Activated CD4-positive, CD25-positive, alpha-beta regulatory T cell treated with anti-CD3 and anti-CD28 coated beads, Interleukin-2, amount 50 U/mL, for 16 hours (primary cell): Measurements from ENCODE around the gene HSPA1L.
A peak's percentile ranks its signal among the peaks of the same experiment; 100 is the strongest.

ENCODE experiments used
- DNase-seq: peaks from one replicate; pipeline ENCODE4 v3.0.0-alpha.2; 2020; ENCODE audit warnings: low read depth, low spot score

Gene HSPA1L

DNA sequence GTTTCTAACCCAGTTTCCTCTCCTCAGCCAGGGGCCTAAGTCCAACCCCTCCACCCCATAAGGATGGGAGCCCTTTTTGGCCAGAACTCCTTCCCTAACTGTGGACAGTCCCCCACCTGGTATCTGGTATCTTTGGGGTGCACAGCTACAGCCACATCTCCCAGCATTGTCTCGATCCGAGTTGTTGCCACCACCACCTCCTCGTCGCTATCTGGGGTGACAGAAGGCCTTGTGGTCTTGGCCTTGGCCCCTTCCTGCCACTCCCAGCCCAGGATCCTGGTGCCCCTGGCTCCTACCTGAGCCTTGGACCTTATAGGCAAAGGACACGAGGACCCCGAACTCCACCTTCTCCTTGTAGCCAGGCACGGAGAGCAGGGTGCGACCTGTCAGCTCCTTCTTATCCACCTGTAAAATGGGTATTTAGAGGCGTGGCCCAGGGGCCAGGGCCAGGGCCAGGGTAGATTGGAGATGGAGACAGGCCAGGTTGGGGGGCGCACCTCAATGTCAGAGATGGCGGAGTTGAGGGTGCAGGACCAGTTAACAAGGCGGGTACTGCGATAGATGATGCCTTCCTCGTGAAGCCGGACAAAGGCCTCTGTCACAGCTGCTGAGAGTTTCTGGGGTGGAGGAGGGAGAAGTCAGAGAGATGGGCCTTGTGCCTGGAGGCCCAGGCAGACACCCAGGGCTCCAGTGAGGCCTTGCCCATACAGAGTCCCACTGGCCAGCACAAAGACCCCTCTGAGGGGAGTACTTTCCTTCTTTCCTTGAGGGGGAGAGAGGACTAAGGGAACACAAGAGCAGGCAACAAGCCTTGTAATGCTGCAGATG lies 30.8 kb downstream of the HSPA1L start:
- no peak for DNase-seq

DNA sequence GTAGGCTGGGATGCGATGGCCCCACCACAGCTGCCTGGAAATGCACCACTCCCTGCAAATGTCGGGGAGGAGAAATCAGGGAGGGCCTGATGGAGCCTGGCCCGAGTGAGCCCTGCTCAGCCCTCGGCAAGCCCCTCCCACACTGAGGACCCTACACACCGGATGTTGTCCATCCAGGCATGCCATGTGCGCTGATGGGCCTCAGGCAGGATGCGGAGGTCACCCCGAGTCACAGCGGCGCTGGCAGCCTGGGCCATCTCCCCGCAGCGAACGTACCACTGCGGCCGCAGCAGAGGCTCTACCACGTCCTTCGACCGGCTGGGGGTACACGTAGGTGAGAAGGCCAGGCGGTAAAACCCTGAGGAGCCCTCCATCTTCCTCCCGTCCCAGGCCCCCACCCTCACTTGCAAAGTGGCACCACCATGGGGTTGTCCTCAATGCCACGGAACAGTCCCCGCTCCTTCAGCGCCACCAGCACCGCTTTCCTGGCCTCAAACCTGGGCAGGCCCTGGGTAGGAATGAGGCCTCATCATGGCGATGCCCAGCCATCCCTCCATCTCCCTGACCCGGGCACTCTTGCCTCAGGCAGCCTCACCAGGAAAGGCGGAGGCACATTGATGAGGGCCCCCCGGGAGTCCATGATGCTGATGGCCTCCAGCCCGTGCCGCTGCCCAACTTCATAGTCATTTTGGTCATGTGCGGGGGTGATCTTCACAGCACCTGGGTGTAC lies 32.8 kb downstream of the HSPA1L start:
- no peak for DNase-seq

DNA sequence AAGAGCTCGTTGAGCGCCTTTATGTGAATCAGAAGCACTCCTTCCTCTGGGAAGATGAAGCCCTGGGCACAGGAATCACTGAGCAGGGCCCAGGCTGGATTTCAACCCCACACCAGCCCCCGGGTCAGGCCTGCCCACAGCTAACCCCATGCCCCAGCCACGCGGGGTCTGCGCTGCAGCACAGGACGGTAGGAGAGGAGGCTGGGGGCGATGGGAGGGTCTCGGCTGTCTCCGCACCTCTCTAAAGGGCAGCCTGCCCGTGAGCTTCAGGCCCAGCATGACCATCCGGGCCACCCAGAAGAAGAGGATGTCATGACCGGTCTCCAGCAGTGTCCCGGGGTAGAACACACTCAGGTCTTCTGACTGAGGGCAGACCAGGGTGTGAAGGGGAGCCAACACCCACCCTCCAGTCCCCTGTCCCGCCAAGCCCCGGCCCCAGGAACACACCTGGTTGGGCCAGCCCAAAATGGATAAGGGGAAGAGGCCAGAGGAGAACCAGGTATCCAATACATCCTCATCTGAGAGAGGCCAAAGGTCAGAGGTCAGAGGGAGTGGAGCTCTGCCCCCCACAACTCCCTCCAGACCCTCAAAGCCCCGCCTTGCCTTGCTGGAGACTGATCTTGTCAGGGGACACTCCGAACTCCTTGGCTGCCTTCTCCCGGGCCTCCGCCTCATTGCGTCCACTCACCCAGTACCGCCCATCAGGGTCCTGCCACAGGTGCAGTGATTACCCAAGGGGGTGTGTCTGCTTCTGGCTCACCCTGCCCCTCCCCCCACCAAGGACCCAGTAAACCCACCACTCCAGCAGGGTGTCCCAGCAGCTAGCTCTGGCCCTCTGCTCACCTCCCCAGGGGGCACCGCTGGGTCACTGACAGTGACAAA lies 33.6 kb downstream of the HSPA1L start:
- no peak for DNase-seq

DNA sequence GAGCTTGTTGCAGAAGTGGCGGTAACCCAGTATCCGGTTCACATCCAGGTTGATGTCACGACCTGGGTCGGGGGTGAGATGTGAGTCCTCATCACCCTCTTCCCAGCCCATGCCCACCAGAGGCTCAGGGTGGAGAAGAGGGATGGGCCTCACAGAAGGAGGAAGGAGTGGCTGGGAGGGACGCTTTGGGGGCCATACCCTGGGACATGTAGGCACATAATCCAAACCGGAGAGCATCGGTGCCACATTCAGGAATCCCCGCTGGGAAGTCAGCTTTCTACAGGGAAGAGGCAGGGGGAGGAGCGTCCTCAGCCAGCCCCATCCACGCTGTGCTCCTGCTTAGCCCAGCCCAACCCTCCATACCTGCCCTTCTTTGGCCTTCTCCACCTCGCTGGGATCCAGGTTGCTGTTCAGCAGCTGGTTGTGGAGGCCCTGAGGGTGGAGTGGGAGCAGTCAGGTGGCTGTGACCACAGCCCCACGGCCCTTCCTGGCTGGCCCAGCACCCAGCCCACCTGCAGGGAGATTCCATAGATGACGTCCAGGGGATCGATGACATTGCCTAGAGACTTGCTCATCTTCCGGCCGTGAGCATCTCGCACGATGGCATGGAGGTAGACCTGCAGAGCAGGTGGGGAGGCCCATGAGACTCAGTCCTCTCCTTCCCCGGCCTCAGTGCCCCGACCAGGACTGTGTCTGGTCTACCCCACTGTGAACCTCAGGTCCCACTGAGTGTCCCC lies 34.4 kb downstream of the HSPA1L start:
- DNase-seq = no peak

DNA sequence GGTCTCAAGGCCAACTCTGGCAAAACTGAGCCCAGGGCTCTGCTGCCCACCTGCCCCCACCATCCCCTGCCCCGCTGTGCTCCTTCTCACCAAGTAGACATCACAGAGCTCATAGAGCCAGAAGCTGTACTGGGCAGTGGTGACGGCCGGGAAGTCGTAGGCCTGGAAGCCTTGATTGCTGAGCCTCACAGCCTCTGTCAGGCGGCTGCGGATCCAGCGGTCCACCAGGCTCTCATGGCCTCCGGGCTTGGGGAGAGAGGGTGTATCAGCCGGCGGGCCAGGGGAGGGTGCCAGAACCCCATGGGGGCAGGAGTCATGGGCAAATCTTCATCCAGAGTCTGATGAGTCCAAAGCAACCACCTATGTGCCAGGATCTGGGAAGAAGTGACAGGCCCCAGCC lies 35.2 kb downstream of the HSPA1L start:
- DNase-seq = no peak

DNA sequence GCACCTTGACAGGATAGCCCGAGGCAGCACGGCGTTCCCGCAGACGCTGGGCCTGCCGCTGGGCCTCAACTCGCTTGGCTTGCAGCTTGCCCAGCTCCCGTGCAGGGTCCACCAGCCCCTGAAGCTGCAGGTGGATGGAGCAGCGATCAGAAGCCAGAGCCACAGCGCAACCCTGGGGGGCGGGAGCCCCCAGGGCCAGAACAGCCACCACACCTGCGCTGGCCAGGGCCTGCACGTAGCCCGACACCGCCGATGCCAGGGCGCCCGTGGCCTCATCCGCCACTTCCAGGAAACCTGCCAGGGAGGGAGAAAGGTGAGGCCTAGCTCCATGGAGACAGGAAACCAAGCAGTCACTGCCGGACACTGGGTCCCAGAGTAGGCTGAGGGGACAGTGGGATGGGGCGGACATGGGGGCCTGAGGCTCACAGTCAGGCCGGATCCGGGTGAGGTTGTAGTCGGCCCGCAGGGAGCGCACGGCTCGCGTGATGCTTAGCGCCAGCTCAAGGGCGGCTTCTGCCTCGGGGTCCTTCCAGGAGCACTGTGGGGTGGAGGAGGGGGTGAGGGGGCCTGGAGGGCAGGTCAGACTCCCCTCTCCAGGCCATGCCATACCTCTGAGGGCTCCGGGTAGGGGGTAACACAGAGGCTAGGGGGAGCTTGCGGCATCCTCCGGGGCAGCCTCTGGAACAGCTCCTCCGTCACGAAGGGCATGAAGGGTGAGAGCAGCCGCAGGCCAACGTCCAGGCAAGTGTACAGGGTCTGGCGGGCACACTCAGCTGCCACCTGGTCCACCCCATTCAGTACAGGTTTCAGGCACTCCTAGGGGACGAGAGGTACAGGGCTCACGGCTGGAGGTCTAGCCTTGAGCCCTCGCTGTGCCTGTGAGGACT lies 35.8 kb downstream of the HSPA1L start:
- DNase-seq = no peak

DNA sequence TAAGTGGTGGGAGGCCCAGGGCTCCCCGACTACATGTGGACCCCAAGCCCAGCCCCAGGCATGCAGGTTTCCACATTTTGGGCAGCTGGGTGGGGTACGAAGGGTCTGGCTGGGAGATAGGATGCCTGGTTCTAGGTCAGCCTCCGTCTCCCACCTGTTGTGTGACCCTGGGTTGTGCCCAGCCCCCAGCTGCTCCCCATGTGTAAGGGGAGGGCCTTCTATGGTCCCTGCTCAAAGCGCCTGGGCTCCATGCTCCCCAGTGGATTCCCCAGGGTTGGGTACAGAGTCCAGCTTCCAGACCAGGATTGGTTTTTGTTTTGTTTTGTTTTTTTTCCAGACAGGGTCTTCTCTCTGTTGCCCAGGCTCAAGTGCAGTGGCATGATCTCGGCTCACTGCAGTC lies 36.9 kb downstream of the HSPA1L start:
- no peak for DNase-seq

DNA sequence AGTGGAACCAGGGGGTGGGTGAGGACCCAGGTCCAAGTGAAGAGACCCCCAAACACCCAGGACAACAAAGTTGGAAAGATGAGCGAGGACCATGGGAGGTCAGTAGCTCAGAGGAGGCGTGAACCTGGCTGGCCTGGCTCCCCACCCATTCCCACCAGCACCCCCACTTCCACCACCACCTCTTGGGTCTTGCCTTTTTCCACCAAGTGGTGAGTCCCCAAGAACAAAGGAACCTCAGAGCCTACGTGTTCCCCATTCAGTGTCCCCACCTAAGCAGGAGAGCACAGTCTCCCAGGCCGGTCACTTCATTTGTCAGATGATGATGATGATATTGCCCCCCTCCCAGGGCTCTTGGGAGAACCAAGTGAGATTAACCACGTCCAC lies 37.4 kb downstream of the HSPA1L start:
- DNase-seq = no peak

DNA sequence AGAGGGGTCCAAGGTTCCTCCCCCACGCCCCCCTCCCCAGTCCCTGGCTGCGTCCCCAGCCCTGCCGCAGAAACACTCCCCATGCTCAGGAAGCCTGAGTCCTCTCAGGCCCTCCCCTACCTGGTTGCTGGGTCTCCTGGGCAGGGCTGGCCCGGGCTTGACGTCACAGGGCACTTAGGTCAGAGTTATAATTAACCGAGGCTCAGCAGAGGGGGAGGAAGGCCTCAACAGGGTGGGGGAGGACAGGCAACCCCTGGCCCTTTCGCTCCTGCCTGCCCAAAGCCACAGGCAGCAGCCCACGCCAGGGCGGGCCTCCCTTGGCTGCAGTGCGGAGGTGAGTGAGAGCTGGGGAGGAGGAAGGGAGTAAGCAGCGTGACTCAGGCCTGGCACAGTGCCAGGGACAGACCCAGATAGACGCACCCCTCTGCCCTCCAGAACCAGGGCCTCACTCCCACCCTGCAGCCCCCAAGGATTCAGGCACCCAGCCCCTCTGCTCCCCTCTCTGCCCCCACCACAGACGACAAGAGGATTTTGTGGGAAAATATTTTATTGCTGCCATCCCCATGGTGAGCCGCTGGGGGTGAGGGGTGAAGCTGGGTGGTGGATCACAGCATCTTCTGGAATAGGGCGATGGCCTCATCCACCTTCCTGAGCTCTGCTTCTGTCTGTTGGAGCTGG lies 38.0 kb downstream of the HSPA1L start, which contains the start of gene VWA7:
Gene VWA7 (minus strand): TSS at position 340 of the 678 bp plus-strand sequence. CDS start 549 bp downstream, outside the sequence.
- peak; percentile 38 for DNase-seq

DNA sequence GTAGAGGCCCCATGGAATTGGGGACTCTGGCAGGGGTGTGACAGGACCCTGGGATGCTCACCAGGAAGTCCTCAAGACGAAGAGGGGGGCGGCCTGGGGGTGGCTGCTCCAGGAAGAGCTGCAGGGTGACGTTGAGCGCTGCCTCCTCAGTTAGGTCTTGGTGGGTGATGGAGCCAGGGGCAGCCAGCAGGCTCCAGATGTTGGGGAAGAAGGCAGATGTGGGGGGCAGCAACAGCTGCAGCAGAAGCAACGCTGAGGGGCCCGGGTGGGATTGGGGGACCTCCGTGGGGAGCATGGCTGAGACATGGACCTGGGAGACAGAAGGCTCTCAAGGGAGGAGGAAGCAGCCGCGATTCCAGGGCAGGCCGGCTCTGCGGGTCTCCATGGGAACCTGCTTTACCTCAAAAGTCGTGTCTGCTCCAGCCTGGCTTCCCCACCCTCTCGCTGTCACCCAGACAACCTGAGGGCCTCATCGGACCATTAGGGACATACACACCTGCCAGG lies 38.5 kb downstream of the HSPA1L start:
- DNase-seq = no peak

DNA sequence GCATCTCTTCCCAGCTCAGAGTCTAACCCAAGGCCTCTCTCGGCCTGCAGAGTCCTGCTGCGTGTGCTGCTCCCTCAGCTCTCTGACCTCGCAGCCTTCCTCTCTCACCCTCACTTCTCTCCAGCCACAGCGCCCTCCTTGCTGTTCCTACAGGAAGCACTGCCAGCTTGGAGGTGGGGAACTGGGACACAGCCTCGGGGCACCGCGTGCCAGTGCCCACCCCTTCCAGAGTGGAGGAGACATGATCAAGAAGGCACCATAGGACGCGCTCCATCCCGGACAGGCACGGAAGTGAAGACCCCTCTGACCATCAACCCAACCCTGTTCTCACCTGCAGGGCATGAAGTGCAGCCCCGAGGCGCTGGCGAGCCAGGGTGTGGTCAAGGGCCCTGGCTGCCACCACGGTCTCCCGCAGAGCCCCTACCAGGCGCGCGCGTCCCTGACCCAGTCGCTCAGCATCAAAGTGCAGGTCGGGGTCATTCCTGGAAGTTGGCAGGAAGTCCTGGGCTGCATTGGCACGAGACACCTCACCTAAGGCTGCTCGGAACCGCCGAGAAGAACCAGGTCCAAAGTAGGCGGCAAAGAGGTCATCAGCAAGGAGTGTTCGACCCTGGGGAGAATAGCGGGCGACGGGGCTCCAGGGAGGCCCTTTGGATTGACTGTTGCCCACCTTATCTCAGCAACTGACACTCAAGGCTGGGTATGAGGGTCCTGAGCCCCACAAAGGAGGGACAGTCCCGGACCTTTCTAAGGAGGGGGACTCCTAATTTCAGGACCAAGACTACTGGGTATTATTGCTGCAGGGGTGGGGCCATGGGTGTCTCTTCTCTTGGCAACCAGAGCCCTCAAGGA lies 39.2 kb downstream of the HSPA1L start:
- DNase-seq = no peak

DNA sequence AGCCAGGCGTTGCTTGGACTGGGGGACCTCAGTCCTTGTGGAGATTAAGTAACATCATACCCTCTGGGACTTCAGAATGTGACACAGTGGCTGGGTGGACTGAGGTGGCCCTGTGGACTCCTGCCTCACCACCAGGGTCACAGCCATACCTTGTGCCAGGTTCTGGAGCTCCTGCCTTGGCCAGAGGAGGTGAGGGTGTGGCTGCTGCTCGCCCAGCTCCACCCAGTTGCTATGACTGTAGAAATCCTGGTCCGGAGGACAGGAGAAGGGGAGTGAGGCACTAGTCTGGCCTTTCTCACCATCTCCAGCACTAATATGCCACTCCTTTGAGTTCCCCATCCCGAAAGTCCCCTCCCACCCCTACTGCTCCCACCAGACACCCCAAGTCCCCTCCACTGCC lies 39.9 kb downstream of the HSPA1L start:
- no peak for DNase-seq

DNA sequence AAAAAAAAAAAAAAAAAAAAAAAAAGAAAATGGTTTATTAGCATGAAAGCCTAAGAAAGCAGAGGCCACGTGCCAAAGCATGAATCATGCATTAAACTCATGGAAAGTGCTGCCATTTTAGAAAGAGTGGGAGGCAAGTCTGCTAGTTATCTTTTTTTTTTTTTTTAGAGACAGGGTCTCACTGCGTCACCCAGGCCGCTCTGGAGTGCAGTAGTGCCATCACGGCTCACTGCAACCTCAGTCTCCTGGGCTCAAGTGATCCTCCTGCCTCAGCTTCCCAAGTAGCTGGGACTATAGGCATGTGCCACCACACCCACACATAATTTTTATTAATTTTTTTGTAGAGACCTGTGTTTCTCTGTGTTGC lies 43.1 kb downstream of the HSPA1L start:
- DNase-seq = no peak

DNA sequence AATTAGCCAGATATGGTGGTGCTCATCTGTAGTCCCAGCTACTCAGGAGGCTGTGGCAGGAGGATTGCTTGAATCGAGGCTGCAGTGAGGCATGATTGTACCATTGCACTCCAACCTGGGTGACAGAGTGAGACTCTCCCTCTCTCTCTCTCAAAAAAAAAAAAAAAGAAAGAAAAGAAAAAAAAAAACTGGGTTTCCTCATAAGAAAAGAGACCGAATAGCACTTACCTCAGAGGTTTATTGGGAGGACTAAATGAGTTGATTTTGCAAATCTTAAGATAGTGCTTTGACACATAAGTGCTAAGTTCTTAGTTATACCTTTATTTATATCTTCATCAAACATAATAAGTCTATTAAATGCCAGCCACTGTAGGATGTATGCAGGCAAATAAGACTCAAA lies 44.2 kb downstream of the HSPA1L start:
- no peak for DNase-seq

DNA sequence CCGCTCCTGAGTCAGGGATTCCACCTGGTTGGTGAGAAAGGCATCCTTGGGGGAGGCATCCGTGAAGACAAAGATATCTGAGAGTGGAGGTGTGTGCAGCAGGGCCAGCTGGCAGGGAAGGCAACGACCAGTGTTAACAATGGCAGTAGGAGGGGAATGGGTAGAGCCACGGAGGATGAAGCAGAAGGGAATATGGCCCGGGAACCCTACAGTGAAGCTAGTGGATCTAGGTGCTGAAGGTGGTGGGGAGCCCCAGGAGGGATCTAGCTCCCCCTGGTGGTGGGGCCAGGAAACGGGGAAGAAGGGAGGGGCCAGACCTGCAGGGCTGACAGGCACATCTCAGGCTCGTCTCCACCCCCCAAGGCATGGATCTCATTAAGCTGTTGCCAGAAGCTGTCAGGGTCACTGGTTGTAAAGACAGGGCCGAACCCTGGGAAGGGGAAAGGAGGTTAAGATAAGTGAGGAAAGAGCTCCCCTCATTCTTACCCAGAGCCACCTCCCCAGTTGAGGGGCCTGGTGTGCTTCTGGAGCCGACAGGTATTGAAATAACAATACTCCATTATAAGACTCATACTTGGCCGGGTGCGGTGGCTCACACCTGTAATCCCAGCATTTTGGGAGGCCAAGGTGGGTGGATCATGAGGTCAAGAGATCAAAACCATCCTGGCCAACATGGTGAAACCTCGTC lies 45.3 kb downstream of the HSPA1L start:
- peak; percentile 66 for DNase-seq

DNA sequence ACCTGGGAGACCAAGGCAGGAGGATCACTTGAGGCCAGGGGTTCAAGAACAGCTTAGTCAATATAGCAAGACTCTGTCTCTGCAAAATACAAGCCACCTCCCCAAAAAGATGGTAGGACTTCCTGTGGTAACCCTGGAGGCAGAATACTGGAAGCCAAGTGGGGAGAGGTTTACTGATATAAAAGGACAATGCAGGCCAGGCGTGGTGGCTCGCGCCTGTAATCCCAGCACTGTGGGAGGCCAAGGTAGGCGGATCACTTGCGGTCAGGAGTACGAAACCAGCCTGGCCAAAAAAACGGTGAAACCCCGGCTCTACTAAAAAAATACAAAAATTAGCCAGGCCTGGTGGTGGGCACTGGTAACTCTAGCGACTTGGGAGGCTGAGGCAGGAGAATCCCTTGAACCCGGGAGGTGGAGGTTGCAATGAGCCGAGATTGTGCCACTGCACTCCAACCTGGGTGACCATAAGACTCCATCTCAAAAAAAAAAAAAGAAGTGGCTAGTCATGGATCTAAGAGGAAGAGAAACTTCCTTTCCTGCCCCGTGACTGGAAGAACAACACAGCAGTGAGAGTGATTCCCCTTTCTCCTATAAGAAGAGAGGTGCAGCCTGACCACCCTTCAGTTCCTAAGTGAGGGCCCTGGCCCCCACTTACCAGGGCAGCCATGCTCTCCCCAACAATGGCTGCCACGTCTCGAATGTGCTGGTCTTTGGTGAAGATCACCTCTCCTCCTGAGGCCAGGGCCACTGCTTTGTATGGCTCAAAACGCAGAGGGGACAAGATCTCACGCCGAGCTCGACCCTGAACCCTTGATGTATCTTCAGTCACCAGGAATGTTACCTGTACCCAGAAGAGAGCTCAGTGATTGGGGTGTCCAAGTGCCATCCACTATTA lies 46.5 kb downstream of the HSPA1L start:
- no peak for DNase-seq

DNA sequence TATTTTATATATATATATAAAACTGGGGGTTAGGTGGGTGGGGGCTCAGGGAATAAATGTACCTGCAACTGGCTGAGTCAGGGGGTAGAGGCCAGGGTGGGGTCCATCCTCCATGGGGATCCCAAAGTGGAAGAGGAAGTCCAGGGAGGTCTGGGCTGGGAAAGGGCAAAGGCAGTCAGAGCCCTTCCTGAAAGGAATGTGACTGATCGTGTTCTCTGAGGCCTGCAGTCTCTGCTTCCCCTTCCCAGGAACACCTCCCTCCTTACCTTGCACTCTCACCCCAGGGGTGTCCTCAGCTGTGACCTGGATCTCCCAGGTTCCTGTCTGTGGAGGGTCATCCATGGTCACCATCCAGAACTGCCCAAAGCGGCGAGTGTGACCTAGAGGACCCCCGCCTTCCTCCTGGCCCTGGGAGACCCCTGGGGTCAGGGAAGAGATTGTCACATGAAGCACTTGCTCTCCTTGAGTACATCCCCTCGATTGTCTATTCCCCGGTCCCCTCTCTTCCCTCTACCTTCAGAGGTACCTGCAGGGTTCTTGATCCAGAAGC lies 47.9 kb downstream of the HSPA1L start:
- no peak for DNase-seq
